ENCODE data around the gene CPN2.

CPN2 gene

DNA sequence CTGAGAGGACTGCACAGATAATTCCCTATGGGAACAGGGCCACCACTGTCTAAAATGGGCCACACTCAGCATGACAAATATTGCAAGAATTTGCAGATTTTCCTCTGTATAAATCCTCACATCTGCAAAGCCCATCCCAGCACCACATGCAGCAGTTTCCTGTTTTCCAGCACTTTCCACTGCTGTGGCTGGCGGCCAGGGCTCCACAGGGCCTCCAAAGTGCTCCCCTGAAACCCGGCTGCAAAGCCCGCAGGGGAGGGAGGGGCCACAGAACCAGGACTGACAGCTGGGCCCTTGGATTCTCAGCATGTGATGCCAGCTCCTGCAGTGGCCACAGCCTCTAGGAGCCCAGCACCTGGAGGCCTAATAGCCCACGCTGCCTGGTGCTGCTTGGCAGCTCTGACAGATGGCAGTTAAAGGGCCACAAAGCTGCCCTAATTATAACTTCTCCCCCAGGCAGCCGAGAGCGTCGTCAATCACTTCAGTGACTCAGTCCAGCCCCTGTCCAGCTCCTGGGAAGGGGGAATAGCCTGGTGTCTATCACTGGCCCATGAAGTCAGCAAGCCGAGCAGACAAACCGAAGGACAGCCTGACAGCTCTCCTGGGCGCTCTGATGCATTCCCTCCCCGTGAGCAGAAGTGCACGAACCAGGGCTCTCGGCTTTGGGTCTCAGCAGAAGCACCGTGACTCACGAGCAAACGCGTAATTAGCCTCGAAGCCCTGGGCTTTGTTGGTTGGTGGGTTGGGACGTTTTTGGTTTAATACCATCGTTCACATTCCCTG lies 13.7 kb upstream of the CPN2 start:
- Histone ChIP-seq H3K4me3 (IDR thresholded peaks at IDR 0.05; ENCODE audit: insufficient read depth, low read depth, low read length) (no peak overlapping the region), H3K27me3 (ENCODE audit: insufficient read depth, low read depth) (no peaks in the 10 kb centered on the region), H3K4me1 (ENCODE audit: low read depth, poor library complexity, severe bottlenecking) (no peaks in the 10 kb centered on the region), H4K20me1 (ENCODE audit: insufficient read depth) (no peaks in the 10 kb centered on the region), H3K9ac (no peak overlapping the region), H3K4me2 (no peak overlapping the region), H3K36me3 (ENCODE audit: insufficient read depth) (no peaks in the 10 kb centered on the region), H3K27ac (no peak overlapping the region), H2AFZ (ENCODE audit: low read depth) (no peak overlapping the region), H3K79me2 (ENCODE audit: insufficient read depth, low read depth) (no peaks in the 10 kb centered on the region)
- TF ChIP-seq, protein P1, sequence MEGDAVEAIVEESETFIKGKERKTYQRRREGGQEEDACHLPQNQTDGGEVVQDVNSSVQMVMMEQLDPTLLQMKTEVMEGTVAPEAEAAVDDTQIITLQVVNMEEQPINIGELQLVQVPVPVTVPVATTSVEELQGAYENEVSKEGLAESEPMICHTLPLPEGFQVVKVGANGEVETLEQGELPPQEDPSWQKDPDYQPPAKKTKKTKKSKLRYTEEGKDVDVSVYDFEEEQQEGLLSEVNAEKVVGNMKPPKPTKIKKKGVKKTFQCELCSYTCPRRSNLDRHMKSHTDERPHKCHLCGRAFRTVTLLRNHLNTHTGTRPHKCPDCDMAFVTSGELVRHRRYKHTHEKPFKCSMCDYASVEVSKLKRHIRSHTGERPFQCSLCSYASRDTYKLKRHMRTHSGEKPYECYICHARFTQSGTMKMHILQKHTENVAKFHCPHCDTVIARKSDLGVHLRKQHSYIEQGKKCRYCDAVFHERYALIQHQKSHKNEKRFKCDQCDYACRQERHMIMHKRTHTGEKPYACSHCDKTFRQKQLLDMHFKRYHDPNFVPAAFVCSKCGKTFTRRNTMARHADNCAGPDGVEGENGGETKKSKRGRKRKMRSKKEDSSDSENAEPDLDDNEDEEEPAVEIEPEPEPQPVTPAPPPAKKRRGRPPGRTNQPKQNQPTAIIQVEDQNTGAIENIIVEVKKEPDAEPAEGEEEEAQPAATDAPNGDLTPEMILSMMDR (conservative IDR thresholded peaks at IDR 0.05; ENCODE audit: low read depth, low read length): no peak

DNA sequence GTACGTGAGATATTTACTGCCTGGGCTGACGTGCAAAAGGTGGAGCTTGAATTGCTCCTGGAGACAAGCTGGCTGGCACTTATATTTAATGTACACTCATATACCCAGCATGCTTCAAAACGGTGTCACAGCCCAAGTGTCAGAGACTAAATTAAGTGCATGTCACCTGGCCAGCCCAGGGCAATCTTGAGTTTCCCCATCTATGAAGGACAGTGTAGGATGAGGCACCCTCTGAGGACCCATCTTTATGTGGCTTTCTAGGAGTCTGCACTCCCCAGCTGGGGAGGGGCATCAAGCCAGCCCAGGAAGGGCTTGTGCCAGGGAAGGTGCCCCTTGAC lies 13.2 kb upstream of the CPN2 start:
- Histone ChIP-seq H3K9ac (no peak overlapping the region), H3K4me3 (IDR thresholded peaks at IDR 0.05; ENCODE audit: insufficient read depth, low read depth, low read length) (no peak overlapping the region), H2AFZ (ENCODE audit: low read depth) (no peak overlapping the region), H3K4me1 (ENCODE audit: low read depth, poor library complexity, severe bottlenecking) (no peaks in the 10 kb centered on the region), H3K27me3 (ENCODE audit: insufficient read depth, low read depth) (no peaks in the 10 kb centered on the region), H3K27ac (no peak overlapping the region), H3K36me3 (ENCODE audit: insufficient read depth) (no peaks in the 10 kb centered on the region), H4K20me1 (ENCODE audit: insufficient read depth) (no peaks in the 10 kb centered on the region), H3K79me2 (ENCODE audit: insufficient read depth, low read depth) (no peaks in the 10 kb centered on the region), H3K4me2 (no peak overlapping the region)
- TF ChIP-seq, protein P1 (conservative IDR thresholded peaks at IDR 0.05; ENCODE audit: low read depth, low read length): no peak

DNA sequence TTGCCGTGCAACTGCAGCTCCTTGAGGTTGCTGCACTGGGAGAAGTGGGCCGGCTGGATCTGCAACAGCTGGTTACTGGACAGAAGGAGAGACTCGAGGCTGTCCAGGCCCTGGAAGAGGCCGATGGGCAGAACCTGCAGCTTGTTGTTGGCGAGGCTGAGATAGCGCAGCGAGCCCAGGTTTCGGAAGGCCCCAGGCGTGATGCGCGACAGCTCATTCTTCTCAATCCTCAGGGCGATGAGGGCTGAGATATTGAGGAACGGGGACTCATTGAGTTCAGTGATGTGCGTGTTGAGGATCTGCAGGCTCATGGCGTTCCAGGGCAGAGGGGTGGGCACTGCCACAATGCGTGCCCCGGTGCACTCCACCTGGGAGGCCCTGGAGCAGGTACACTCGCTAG lies 9.4 kb upstream of the CPN2 start:
- Histone ChIP-seq H3K79me2 (ENCODE audit: insufficient read depth, low read depth) (no peaks in the 10 kb centered on the region), H2AFZ (ENCODE audit: low read depth) (no peak overlapping the region), H3K4me1 (ENCODE audit: low read depth, poor library complexity, severe bottlenecking) (no peaks in the 10 kb centered on the region), H3K27me3 (ENCODE audit: insufficient read depth, low read depth) (no peaks in the 10 kb centered on the region), H4K20me1 (ENCODE audit: insufficient read depth) (no peaks in the 10 kb centered on the region), H3K9ac (no peak overlapping the region), H3K4me2 (no peak overlapping the region), H3K36me3 (ENCODE audit: insufficient read depth) (no peaks in the 10 kb centered on the region), H3K27ac (no peak overlapping the region), H3K4me3 (IDR thresholded peaks at IDR 0.05; ENCODE audit: insufficient read depth, low read depth, low read length) (no peak overlapping the region)
- TF ChIP-seq, protein P1 (conservative IDR thresholded peaks at IDR 0.05; ENCODE audit: low read depth, low read length): no peak

DNA sequence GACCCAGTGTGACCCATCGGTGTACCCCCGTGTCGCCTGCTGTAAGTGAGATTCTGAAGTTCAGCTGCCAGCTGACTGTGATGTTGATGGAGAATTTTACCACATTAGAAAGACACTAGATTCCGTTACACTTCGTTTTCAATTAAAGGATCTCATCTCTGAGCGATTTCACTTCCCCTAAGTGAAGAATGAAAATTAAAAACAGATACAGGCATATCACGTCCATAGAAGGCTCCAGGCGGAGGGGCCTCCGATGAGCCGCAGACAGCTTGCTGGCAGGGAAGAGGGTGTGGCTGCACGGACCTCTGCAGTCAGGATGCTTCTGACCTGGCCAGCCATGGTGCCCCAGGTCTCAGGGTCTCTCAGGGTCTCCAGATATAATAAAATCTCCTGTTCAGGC lies 6.6 kb upstream of the CPN2 start:
- TF ChIP-seq, protein P1 (conservative IDR thresholded peaks at IDR 0.05; ENCODE audit: low read depth, low read length): no peak
- Histone ChIP-seq H3K27me3 (ENCODE audit: insufficient read depth, low read depth) (no peaks in the 10 kb centered on the region), H3K27ac (no peak overlapping the region), H3K79me2 (ENCODE audit: insufficient read depth, low read depth) (no peaks in the 10 kb centered on the region), H2AFZ (ENCODE audit: low read depth) (no peak overlapping the region), H3K4me3 (IDR thresholded peaks at IDR 0.05; ENCODE audit: insufficient read depth, low read depth, low read length) (no peak overlapping the region), H4K20me1 (ENCODE audit: insufficient read depth) (no peaks in the 10 kb centered on the region), H3K36me3 (ENCODE audit: insufficient read depth) (no peaks in the 10 kb centered on the region), H3K4me1 (ENCODE audit: low read depth, poor library complexity, severe bottlenecking) (no peaks in the 10 kb centered on the region), H3K4me2 (no peak overlapping the region), H3K9ac (no peak overlapping the region)
